Fibroblast of lung (primary cell): ENCODE measurements around the gene KIF20A. TPM values are rescaled to one million over a fixed set of nuclear protein-coding genes. Genes with fewer than 3 reads are reported as not detected.

Experiments used
- DNase-seq, 2 donors: peaks; one replicate each; pipeline versions ENCODE4 v3.0.0 to v3.0.0-alpha.2; 2010; ENCODE audit warnings: low read depth in 2 of 2
- H2AFZ ChIP-seq: 2 replicates; pipeline ENCODE4 v1.5.1; 2012; ENCODE audit warnings: low read length, control low read depth, inconsistent platforms
- H3K27ac ChIP-seq: 2 replicates; pipeline ENCODE4 v1.5.1; 2011; ENCODE audit warnings: low read length, control low read depth; ENCODE audit not compliant: insufficient read depth
- H3K27me3 ChIP-seq: 2 replicates; pipeline ENCODE4 v1.5.1; 2011; ENCODE audit warnings: mild to moderate bottlenecking, low read length; ENCODE audit not compliant: control insufficient read depth, insufficient read depth
- H3K36me3 ChIP-seq: 2 replicates; pipeline ENCODE4 v1.5.1; 2011; ENCODE audit warnings: low read length; ENCODE audit not compliant: control insufficient read depth, insufficient read depth
- H3K4me1 ChIP-seq: 2 replicates; pipeline ENCODE4 v1.5.1; 2011; ENCODE audit warnings: low read length; ENCODE audit not compliant: control insufficient read depth, insufficient read depth; ENCODE audit errors: extremely low read depth
- H3K4me2 ChIP-seq: 2 replicates; pipeline ENCODE4 v1.5.1; 2011; ENCODE audit warnings: low read length, control low read depth; ENCODE audit not compliant: insufficient read depth; ENCODE audit errors: extremely low read depth
- H3K4me3 ChIP-seq, 4 experiments: fragments of 200-600 bp in 1 of 4; sonication (generic) in 1 of 4; replicated peaks in 1 of 4; 2 replicates each; pipeline ENCODE4 v1.5.1; 2011 to 2016; ENCODE audit warnings: low read length in 4 of 4, low read depth in 3 of 4, mild to moderate bottlenecking in 3 of 4, control low read depth in 2 of 4, inconsistent platforms in 1 of 4, mixed read lengths in 1 of 4; ENCODE audit not compliant: insufficient read depth in 1 of 4; ENCODE audit errors: control extremely low read depth in 1 of 4
- H3K79me2 ChIP-seq: 2 replicates; pipeline ENCODE4 v1.5.1; 2012; ENCODE audit warnings: mild to moderate bottlenecking, low read length, inconsistent platforms; ENCODE audit not compliant: control insufficient read depth, insufficient read depth
- H3K9ac ChIP-seq: 2 replicates; pipeline ENCODE4 v1.5.1; 2011; ENCODE audit warnings: mild to moderate bottlenecking, low read length, control low read depth; ENCODE audit not compliant: insufficient read depth
- H3K9me3 ChIP-seq: 2 replicates; pipeline ENCODE4 v1.5.1; 2012; ENCODE audit warnings: low read depth, low read length; ENCODE audit not compliant: control insufficient read depth, insufficient read depth
- H4K20me1 ChIP-seq: 2 replicates; pipeline ENCODE4 v1.5.1; 2011; ENCODE audit warnings: low read length; ENCODE audit not compliant: control insufficient read depth, insufficient read depth; ENCODE audit errors: extremely low read depth
- EZH2 ChIP-seq: IDR thresholded peaks from 2 replicates; pipeline ENCODE4 v1.5.1; 2012; ENCODE audit warnings: low read length, control low read depth, mild to moderate bottlenecking; ENCODE audit errors: missing control alignments
- polyA plus RNA-seq, 2 donors: library from polyadenylated mRNA; depleted of rRNA in 1 of 2; stranded (reverse) in 1 of 2; unstranded in 1 of 2; fragments of >200 nt; gene quantifications; 2 replicates each; pipeline ENCODE4 v1.2.1, GENCODE V29; 2011 to 2012; ENCODE audit warnings: missing spikeins in 1 of 2
- total RNA-seq: library from RNA; depleted of rRNA; stranded (reverse); fragments of >200 nt; gene quantifications from 2 replicates; pipeline ENCODE4 v1.2.1, GENCODE V29; 2014
- TF ChIP-seq, protein P1 (sequence below), 2 donors: IDR thresholded peaks in 1 of 2; conservative IDR thresholded peaks in 1 of 2; 1 replicate in 1 of 2; 2 replicates in 1 of 2; pipeline ENCODE4 v1.5.1; 2011 to 2012; ENCODE audit warnings: low read length in 2 of 2, control low read depth in 1 of 2, inconsistent platforms in 1 of 2, low read depth in 1 of 2, mild to moderate bottlenecking in 1 of 2

Gene KIF20A
- total and polyA plus RNA-seq, 2 donors (not counting 1 experiment from before 2014, with no cell fraction given): 17.4 to 23.8 TPM

GRCh38 chr5:138216799-138217198, 37.9 kb downstream of the KIF20A start:
- H3K9me3 ChIP-seq: no peaks in the 10 kb centered on the region
- H2AFZ ChIP-seq: no peak overlapping the region
- no peaks in the 10 kb centered on the region for H3K36me3 ChIP-seq
- TF ChIP-seq EZH2: no peak
- TF ChIP-seq, protein P1, sequence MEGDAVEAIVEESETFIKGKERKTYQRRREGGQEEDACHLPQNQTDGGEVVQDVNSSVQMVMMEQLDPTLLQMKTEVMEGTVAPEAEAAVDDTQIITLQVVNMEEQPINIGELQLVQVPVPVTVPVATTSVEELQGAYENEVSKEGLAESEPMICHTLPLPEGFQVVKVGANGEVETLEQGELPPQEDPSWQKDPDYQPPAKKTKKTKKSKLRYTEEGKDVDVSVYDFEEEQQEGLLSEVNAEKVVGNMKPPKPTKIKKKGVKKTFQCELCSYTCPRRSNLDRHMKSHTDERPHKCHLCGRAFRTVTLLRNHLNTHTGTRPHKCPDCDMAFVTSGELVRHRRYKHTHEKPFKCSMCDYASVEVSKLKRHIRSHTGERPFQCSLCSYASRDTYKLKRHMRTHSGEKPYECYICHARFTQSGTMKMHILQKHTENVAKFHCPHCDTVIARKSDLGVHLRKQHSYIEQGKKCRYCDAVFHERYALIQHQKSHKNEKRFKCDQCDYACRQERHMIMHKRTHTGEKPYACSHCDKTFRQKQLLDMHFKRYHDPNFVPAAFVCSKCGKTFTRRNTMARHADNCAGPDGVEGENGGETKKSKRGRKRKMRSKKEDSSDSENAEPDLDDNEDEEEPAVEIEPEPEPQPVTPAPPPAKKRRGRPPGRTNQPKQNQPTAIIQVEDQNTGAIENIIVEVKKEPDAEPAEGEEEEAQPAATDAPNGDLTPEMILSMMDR (conservative IDR thresholded peaks at IDR 0.05 in 1 of 2, IDR thresholded peaks at IDR 0.05 in 1 of 2; ENCODE audit: low read depth in 1 of 2, low read length in 2 of 2): no peak
- H3K9ac ChIP-seq: no peak overlapping the region
- no peaks in the 10 kb centered on the region for H3K4me1 ChIP-seq
- no peak overlapping the region for H3K4me3 ChIP-seq
- no peaks in the 10 kb centered on the region for H3K27me3 ChIP-seq
- H4K20me1 ChIP-seq: no peaks in the 10 kb centered on the region
- H3K4me2 ChIP-seq: no peak overlapping the region
- H3K79me2 ChIP-seq: peaks cover 13% of the 10 kb centered on the region
- no peak overlapping the region for H3K27ac ChIP-seq
- DNase-seq: no peak

DNA sequence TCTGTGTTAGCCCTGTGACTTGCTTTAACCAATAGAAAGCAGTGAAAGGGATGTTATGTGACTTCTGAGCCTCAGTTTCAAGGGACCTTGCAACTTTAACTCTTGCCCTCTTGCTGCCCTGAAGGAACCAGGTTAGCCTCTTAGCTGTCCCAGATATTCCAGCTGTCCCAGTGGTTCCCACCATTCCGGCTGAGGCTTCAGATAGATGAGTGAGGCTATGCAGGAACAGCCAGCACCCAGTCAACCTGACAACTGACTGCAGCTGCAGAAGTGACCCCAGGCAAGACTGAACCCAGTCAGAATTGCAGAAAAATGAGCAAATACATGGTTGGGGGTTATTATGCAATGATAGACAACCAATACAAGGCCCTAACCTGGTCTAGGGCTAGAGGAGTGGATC, 44.6 kb downstream of the KIF20A start:
- H2AFZ ChIP-seq: no peak overlapping the region

GRCh38 chr5:138224712-138225111, 45.8 kb downstream of the KIF20A start:
- no peaks in the 10 kb centered on the region for H3K79me2 ChIP-seq
- H3K4me1 ChIP-seq: no peaks in the 10 kb centered on the region
- no peak overlapping the region for H3K4me2 ChIP-seq
- H3K36me3 ChIP-seq: no peaks in the 10 kb centered on the region
- no peaks in the 10 kb centered on the region for H4K20me1 ChIP-seq
- TF ChIP-seq, protein P1 (conservative IDR thresholded peaks at IDR 0.05 in 1 of 2, IDR thresholded peaks at IDR 0.05 in 1 of 2; ENCODE audit: low read depth in 1 of 2, low read length in 2 of 2): no peak
- TF ChIP-seq EZH2: no peak
- no peak overlapping the region for H3K27ac ChIP-seq
- no peak for DNase-seq
- no peak overlapping the region for H3K4me3 ChIP-seq
- no peaks in the 10 kb centered on the region for H3K27me3 ChIP-seq
- H3K9ac ChIP-seq: no peak overlapping the region
- no peak overlapping the region for H2AFZ ChIP-seq
- H3K9me3 ChIP-seq: no peaks in the 10 kb centered on the region

More for the DNA sequence above, 44.6 kb downstream of the KIF20A start:
- H3K4me3 ChIP-seq: no peak overlapping the region
- no peaks in the 10 kb centered on the region for H3K36me3 ChIP-seq
- H3K27me3 ChIP-seq: no peaks in the 10 kb centered on the region
- no peaks in the 10 kb centered on the region for H4K20me1 ChIP-seq
- no peak overlapping the region for H3K9ac ChIP-seq
- no peaks in the 10 kb centered on the region for H3K9me3 ChIP-seq
- TF ChIP-seq EZH2: no peak
- TF ChIP-seq, protein P1 (conservative IDR thresholded peaks at IDR 0.05 in 1 of 2, IDR thresholded peaks at IDR 0.05 in 1 of 2; ENCODE audit: low read depth in 1 of 2, low read length in 2 of 2): no peak
- no peaks in the 10 kb centered on the region for H3K4me1 ChIP-seq
- no peaks in the 10 kb centered on the region for H3K79me2 ChIP-seq
- no peak overlapping the region for H3K27ac ChIP-seq
- H3K4me2 ChIP-seq: no peak overlapping the region
- DNase-seq: no peak
